ENCODE results near the gene LHFPL3.
A peak's percentile ranks its signal among the peaks of the same experiment; 100 is the strongest.

DNA sequence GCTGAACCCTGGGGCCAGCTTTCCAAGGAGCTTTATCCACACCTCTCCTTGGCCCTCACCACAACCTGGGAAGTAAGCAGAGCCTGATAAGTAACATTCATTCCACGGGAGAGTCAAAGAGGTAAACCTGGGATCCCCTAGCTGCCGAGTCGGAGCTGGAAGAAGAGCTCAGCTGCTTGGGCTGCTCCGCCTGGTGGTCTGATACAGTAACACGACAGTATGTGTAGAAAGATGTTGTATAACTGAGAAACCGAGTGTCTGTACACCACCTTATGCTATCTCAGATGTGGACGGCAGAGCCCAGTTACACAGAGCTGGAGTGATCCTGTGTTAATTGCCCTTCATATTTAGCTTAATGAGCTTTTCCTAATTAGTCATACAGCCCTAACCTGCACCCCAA lies 534.3 kb downstream of the LHFPL3 start:
- no peak for TF ChIP-seq EZH2phosphoT487 (IDR thresholded peaks at IDR 0.05)
- TF ChIP-seq, protein P1, sequence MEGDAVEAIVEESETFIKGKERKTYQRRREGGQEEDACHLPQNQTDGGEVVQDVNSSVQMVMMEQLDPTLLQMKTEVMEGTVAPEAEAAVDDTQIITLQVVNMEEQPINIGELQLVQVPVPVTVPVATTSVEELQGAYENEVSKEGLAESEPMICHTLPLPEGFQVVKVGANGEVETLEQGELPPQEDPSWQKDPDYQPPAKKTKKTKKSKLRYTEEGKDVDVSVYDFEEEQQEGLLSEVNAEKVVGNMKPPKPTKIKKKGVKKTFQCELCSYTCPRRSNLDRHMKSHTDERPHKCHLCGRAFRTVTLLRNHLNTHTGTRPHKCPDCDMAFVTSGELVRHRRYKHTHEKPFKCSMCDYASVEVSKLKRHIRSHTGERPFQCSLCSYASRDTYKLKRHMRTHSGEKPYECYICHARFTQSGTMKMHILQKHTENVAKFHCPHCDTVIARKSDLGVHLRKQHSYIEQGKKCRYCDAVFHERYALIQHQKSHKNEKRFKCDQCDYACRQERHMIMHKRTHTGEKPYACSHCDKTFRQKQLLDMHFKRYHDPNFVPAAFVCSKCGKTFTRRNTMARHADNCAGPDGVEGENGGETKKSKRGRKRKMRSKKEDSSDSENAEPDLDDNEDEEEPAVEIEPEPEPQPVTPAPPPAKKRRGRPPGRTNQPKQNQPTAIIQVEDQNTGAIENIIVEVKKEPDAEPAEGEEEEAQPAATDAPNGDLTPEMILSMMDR (IDR thresholded peaks at IDR 0.05), result peak; percentile 59
